Activated naive CD4-positive, alpha-beta T cell treated with anti-CD3 and anti-CD28 coated beads, Interleukin-2, amount 10 ng/mL, durations not matched to agents 5 hours and 36 hours (primary cell): Measurements from ENCODE around the gene SNRPB2. TPM values are rescaled to one million over a fixed set of nuclear protein-coding genes. Genes with fewer than 3 reads are reported as not detected.

Experiments used
- total RNA-seq, 2 experiments: library from RNA; stranded (reverse); gene quantifications; one replicate each; pipeline ENCODE4 v1.2.3, GENCODE V29; 2021

SNRPB2 gene
- 10 to 100 TPM; 68.1 to 70.2 TPM for total RNA-seq

GRCh38 chr20:16729565-16730460, at the start of gene SNRPB2:
TSS of gene SNRPB2 (plus strand) at chr20:16730026. CDS start at chr20:16731703, 1,677 bp downstream.

GRCh38 chr20:16748308-16748900, 18.6 kb downstream of the SNRPB2 start, which contains the start of gene OTOR:
TSS of gene OTOR (plus strand) at chr20:16748358. CDS start at chr20:16748402, 44 bp downstream.

Other genes starting within 250 kb of the SNRPB2 start
- gene KIF16B, start 156.6 kb upstream of the SNRPB2 start, total RNA-seq = 1 to 10 TPM; 6.8 to 7.5 TPM
- gene OTOR, start 18.3 kb downstream of the SNRPB2 start, total RNA-seq = not detected